Femur (tissue), 1 donor: ENCODE measurements around the gene DUSP3.
A peak's percentile ranks its signal among the peaks of the same experiment; 100 is the strongest.

ENCODE experiments used
- DNase-seq: peaks from one replicate; pipeline ENCODE4 v3.0.0-alpha.2; 2017

DUSP3 gene

GRCh38 chr17:43723697-43724359 is 54.9 kb downstream of the DUSP3 start:
- DNase-seq = no peak

- no peak for DNase-seq
These were observed 55.7 kb downstream of the DUSP3 start for GRCh38 chr17:43722870-43723665.

- no peak for DNase-seq
These were observed 56.5 kb downstream of the DUSP3 start for GRCh38 chr17:43722269-43722619.

GRCh38 chr17:43721537-43722268 is 57.1 kb downstream of the DUSP3 start:
- DNase-seq = no peak

- DNase-seq = peak; percentile 88
These were observed 58.3 kb downstream of the DUSP3 start for GRCh38 chr17:43720311-43721060.

GRCh38 chr17:43719578-43719977 is 59.2 kb downstream of the DUSP3 start:
- no peak for DNase-seq

- DNase-seq = no peak
These were observed 60.2 kb downstream of the DUSP3 start for GRCh38 chr17:43718544-43718943.

GRCh38 chr17:43717913-43718312 is 60.9 kb downstream of the DUSP3 start:
- no peak for DNase-seq
